NB4 (cell line): ENCODE results near the gene SCMH1.

Source experiments
- POLR2A ChIP-seq: IDR thresholded peaks from 2 replicates; pipeline ENCODE4 v1.6.1; 2011; ENCODE audit warnings: mild to moderate bottlenecking; ENCODE audit not compliant: insufficient read length; ENCODE audit errors: extremely low read depth
- TF ChIP-seq, protein P1 (sequence below): IDR thresholded peaks from one replicate; pipeline ENCODE4 v1.5.1; 2012; ENCODE audit warnings: low read depth, low read length

DNA sequence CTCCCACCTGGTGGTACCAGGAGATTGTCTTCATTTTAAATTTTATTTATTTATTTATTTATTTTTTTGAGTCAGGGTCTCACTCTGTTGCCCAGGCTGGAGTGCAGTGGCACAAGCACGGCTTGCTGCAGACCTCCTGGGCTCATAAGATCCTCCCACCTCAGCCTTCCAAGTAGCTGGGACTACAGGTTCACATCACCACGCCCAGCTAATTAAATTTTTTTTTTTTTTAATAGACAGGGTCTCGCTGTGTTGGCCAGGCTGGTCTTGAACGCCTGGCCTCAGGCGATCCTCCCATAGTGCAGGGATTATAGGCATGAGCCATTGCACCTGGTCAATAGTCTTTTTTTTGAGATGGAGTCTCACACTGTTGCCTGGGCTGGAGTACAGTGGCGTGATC lies 229.1 kb downstream of the SCMH1 start:
- TF ChIP-seq, protein P1, sequence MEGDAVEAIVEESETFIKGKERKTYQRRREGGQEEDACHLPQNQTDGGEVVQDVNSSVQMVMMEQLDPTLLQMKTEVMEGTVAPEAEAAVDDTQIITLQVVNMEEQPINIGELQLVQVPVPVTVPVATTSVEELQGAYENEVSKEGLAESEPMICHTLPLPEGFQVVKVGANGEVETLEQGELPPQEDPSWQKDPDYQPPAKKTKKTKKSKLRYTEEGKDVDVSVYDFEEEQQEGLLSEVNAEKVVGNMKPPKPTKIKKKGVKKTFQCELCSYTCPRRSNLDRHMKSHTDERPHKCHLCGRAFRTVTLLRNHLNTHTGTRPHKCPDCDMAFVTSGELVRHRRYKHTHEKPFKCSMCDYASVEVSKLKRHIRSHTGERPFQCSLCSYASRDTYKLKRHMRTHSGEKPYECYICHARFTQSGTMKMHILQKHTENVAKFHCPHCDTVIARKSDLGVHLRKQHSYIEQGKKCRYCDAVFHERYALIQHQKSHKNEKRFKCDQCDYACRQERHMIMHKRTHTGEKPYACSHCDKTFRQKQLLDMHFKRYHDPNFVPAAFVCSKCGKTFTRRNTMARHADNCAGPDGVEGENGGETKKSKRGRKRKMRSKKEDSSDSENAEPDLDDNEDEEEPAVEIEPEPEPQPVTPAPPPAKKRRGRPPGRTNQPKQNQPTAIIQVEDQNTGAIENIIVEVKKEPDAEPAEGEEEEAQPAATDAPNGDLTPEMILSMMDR: no peak
- TF ChIP-seq POLR2A: no peak
